Activated CD4-positive, alpha-beta T cell treated with anti-CD3 and anti-CD28 coated beads, Interleukin-2, amount 10 ng/mL, durations not matched to agents 7 days and 5 days (primary cell): ENCODE measurements around the gene KIAA1614. TPM values are rescaled to one million over a fixed set of nuclear protein-coding genes. Genes with fewer than 3 reads are reported as not detected.

Experiments used
- CTCF ChIA-PET: fragments of 350-600 bp; sonication (Branson Sonifier 250); formaldehyde crosslinking; loops from one replicate; lab custom pipeline; 2021; ENCODE audit warnings: antibody characterized with exemption; lab: Charles Lee
- POLR2A ChIA-PET: fragments of 350-600 bp; sonication (Branson Sonifier 250); formaldehyde crosslinking; loops from one replicate; lab custom pipeline; 2021; ENCODE audit warnings: antibody characterized with exemption; lab: Charles Lee
- DNase-seq: peaks from one replicate; pipeline ENCODE4 v3.0.0-alpha.2; 2020
- H3K27ac Mint-ChIP-seq: one replicate; pipeline ENCODE4 v1.8.0; 2021; ENCODE audit warnings: mild to moderate bottlenecking, moderate library complexity, mixed read lengths
- H3K27me3 Mint-ChIP-seq: one replicate; pipeline ENCODE4 v1.8.0; 2021; ENCODE audit warnings: mixed read lengths
- H3K36me3 Mint-ChIP-seq: one replicate; pipeline ENCODE4 v1.8.0; 2021; ENCODE audit warnings: low read depth, mixed read lengths
- H3K4me1 Mint-ChIP-seq: one replicate; pipeline ENCODE4 v1.8.0; 2021; ENCODE audit warnings: mixed read lengths
- H3K4me3 Mint-ChIP-seq: one replicate; pipeline ENCODE4 v1.8.0; 2021; ENCODE audit warnings: mild to moderate bottlenecking, moderate library complexity, mixed read lengths
- H3K9me3 Mint-ChIP-seq: one replicate; pipeline ENCODE4 v1.8.0; 2021; ENCODE audit warnings: mixed read lengths
- total RNA-seq, 2 experiments: library from RNA; stranded (reverse); gene quantifications; one replicate each; pipeline ENCODE4 v1.2.3, GENCODE V29; 2021

Gene KIAA1614
- total RNA-seq, 2 experiments from 2014 or later, result 0.22 to 0.33 TPM

DNA sequence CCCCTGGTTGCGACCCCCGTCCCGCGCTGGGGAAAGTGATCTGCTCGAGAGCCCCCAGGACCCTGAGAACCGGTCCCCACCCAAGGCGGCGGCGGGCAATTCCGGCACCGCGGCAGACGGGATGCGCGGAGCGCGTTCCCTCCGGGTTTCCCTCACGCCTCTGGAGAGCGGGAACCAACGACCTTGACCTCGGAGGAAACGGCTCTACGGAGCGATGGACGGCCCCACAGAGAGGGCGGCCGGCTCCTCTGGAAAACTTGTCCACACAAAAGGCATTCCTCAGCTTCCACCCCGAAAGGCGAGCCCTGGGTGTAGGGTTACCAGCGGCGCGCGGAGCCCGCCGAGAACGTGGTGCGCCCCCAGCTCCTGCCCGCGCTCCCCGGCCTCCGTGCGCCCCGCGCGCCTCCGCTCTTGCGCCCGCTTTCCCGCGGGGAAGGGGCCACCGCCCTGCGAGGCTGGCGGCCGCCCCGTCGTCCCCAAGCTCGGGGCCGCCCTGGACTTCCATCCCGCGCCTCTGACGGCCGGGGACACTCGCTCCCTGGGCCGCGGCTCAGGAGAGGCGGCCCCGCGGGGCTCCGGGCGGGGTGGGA, 391 bp upstream of the KIAA1614 start:
- peaks cover 35% of the 10 kb centered on the region for H3K27me3 Mint-ChIP-seq
- no peaks in the 10 kb centered on the region for H3K36me3 Mint-ChIP-seq
- peak overlapping the region; percentile 54 for H3K4me3 Mint-ChIP-seq
- no peaks in the 10 kb centered on the region for H3K9me3 Mint-ChIP-seq
- ChIA-PET CTCF (interaction anchor here (1.1 kb wide), 2 partner anchors 13 to 396 kb away, joined by 3 to 5 read pairs; no protein-coding TSS in a partner anchor), POLR2A (no interaction called here)
- no peak overlapping the region for H3K27ac Mint-ChIP-seq
- no peak for DNase-seq
- peaks cover 15% of the 10 kb centered on the region for H3K4me1 Mint-ChIP-seq

DNA sequence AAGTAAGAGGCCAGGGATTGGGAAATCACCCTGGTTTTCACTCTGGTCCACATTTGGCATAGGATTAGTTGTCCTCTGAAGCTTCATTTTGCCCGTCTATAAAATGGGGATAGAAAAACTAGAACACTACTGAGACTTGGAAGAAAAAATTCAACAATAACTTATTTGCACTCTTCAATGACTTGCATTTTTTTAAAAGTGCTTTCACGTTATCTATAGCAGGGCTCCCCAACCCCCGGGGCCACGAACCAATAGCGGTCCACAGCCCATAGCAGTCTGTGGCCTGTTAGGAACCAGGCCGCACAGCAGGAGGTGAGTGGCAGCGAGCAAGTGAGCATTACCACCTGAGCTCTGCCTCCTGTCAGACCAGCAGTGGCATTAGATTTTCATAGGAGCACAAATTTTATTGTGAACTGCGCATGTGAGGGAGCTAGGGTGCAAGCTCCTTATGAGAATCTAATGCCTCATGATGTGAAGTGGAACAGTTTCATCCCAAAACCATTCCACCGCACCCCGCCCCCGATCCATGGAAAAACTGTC, 2.8 kb downstream of the KIAA1614 start:
- H3K9me3 Mint-ChIP-seq, result no peaks in the 10 kb centered on the region
- no peak overlapping the region for H3K4me3 Mint-ChIP-seq
- H3K4me1 Mint-ChIP-seq, result peaks cover 9% of the 10 kb centered on the region
- CTCF ChIA-PET, result interaction anchor here (0.9 to 1.6 kb wide), 3 partner anchors 7 to 400 kb away, joined by 3 to 4 read pairs (median 3); no protein-coding TSS in a partner anchor
- no peak overlapping the region for H3K27ac Mint-ChIP-seq
- no peaks in the 10 kb centered on the region for H3K36me3 Mint-ChIP-seq
- DNase-seq, result no peak
- H3K27me3 Mint-ChIP-seq, result peaks cover 27% of the 10 kb centered on the region
- POLR2A ChIA-PET, result no interaction called here

GRCh38 chr1:180916012-180916770, 3.5 kb downstream of the KIAA1614 start:
- ChIA-PET CTCF (interaction anchor here (0.6 to 1.5 kb wide), 2 partner anchors 226 to 401 kb away, joined by 3 to 5 read pairs; no protein-coding TSS in a partner anchor), POLR2A (no interaction called here)
- peaks cover 23% of the 10 kb centered on the region for H3K27me3 Mint-ChIP-seq
- H3K9me3 Mint-ChIP-seq, result no peaks in the 10 kb centered on the region
- no peak for DNase-seq
- no peaks in the 10 kb centered on the region for H3K36me3 Mint-ChIP-seq
- no peak overlapping the region for H3K27ac Mint-ChIP-seq
- H3K4me1 Mint-ChIP-seq, result peaks cover 9% of the 10 kb centered on the region
- H3K4me3 Mint-ChIP-seq, result no peak overlapping the region

DNA sequence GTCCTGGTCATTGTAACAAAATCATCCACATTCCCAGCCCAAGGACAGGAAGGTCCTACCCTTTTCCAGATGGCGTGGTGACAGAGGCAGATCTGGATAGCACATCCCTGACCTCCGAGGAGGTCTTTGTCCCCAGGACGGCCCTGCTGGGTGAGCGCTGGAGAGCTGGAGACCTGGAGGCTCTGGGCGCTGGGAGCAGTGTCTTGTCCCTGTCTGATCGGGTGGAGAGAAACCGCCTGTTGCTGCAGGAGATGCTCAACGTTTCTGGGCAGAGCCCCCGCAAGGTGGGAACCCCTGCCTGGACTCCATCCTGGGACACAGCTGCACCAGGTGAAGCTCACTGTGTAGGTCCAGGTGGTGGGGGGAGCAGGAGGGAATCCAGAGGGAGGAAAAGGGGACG, 4.1 kb downstream of the KIAA1614 start:
- H3K27me3 Mint-ChIP-seq, result peaks cover 17% of the 10 kb centered on the region
- no peaks in the 10 kb centered on the region for H3K9me3 Mint-ChIP-seq
- H3K4me1 Mint-ChIP-seq, result peaks cover 7% of the 10 kb centered on the region
- no peak overlapping the region for H3K27ac Mint-ChIP-seq
- DNase-seq, result no peak
- POLR2A ChIA-PET, result no interaction called here
- no peak overlapping the region for H3K4me3 Mint-ChIP-seq
- H3K36me3 Mint-ChIP-seq, result no peaks in the 10 kb centered on the region
- CTCF ChIA-PET, result interaction anchor here (0.6 kb wide), 1 partner anchor 227 kb away, joined by 5 read pairs; no protein-coding TSS in a partner anchor

GRCh38 chr1:180917306-180918065, 4.8 kb downstream of the KIAA1614 start:
- ChIA-PET POLR2A (no interaction called here), CTCF (no interaction called here)
- no peaks in the 10 kb centered on the region for H3K36me3 Mint-ChIP-seq
- no peak for DNase-seq
- H3K4me1 Mint-ChIP-seq, result peaks cover 3% of the 10 kb centered on the region
- no peaks in the 10 kb centered on the region for H3K9me3 Mint-ChIP-seq
- no peak overlapping the region for H3K4me3 Mint-ChIP-seq
- H3K27ac Mint-ChIP-seq, result no peak overlapping the region
- H3K27me3 Mint-ChIP-seq, result peaks cover 12% of the 10 kb centered on the region

DNA sequence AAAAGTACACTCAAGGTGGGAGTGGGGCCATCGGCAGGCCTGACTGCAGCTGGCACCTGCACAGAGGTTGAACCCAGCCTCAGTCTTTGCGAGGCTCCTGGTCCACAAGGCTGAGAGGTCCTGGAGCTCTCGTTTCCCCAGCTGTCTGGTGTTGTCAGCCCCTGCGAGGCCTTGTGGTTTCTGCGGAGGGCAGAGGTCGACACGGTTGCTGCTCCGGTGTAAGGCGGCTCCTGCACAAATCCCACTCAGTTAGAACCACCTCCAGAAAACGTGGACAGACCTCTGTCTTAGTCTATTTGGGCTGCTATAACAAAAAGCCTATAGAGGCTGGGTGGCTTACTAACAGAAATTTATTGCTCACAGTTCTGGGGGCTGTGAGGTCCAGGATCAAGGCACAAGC, 5.8 kb downstream of the KIAA1614 start:
- Mint-ChIP-seq H3K4me1 (peaks cover 1% of the 10 kb centered on the region), H3K27me3 (peaks cover 9% of the 10 kb centered on the region), H3K9me3 (no peaks in the 10 kb centered on the region), H3K36me3 (no peaks in the 10 kb centered on the region), H3K27ac (no peak overlapping the region), H3K4me3 (no peak overlapping the region)
- ChIA-PET CTCF (no interaction called here), POLR2A (no interaction called here)
- DNase-seq, result no peak

GRCh38 chr1:180919183-180919700, 6.5 kb downstream of the KIAA1614 start:
- Mint-ChIP-seq H3K4me3 (no peak overlapping the region), H3K36me3 (no peaks in the 10 kb centered on the region), H3K27me3 (peaks cover 4% of the 10 kb centered on the region), H3K27ac (no peak overlapping the region), H3K4me1 (no peaks in the 10 kb centered on the region), H3K9me3 (no peaks in the 10 kb centered on the region)
- no peak for DNase-seq
- POLR2A ChIA-PET, result no interaction called here
- CTCF ChIA-PET, result no interaction called here

DNA sequence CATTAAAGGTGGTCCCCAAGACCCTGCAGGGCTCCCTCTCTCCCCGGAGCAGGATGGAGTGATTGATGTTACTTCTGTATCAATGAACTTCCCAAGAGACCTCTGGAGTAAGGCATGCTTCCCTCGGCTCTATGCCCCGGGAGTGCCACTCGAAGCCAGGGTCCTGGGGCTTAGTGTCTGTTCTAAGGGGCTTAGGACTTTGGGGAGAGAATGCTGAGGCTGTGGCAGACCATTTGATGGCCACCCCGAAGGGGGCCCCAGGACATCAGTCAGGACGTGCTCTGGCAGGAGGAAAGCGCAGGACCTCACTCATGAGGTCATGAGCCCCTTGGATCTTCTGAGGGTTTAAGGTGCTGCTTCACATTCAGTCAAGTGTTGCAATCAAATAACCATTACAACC, 7.5 kb downstream of the KIAA1614 start:
- ChIA-PET POLR2A (no interaction called here), CTCF (interaction anchor here (1.1 kb wide), 1 partner anchor 402 kb away, joined by 4 read pairs; no protein-coding TSS in a partner anchor)
- no peak overlapping the region for H3K4me3 Mint-ChIP-seq
- H3K9me3 Mint-ChIP-seq, result no peaks in the 10 kb centered on the region
- no peak for DNase-seq
- no peaks in the 10 kb centered on the region for H3K36me3 Mint-ChIP-seq
- H3K4me1 Mint-ChIP-seq, result no peaks in the 10 kb centered on the region
- no peak overlapping the region for H3K27ac Mint-ChIP-seq
- peaks cover 4% of the 10 kb centered on the region for H3K27me3 Mint-ChIP-seq

GRCh38 chr1:180920702-180921101, 8.0 kb downstream of the KIAA1614 start:
- no peak for DNase-seq
- no peak overlapping the region for H3K27ac Mint-ChIP-seq
- no peaks in the 10 kb centered on the region for H3K36me3 Mint-ChIP-seq
- peaks cover 4% of the 10 kb centered on the region for H3K27me3 Mint-ChIP-seq
- no peaks in the 10 kb centered on the region for H3K9me3 Mint-ChIP-seq
- no peak overlapping the region for H3K4me3 Mint-ChIP-seq
- POLR2A ChIA-PET, result no interaction called here
- no peaks in the 10 kb centered on the region for H3K4me1 Mint-ChIP-seq
- CTCF ChIA-PET, result interaction anchor here (1.1 kb wide), 1 partner anchor 403 kb away, joined by 4 read pairs; no protein-coding TSS in a partner anchor

DNA sequence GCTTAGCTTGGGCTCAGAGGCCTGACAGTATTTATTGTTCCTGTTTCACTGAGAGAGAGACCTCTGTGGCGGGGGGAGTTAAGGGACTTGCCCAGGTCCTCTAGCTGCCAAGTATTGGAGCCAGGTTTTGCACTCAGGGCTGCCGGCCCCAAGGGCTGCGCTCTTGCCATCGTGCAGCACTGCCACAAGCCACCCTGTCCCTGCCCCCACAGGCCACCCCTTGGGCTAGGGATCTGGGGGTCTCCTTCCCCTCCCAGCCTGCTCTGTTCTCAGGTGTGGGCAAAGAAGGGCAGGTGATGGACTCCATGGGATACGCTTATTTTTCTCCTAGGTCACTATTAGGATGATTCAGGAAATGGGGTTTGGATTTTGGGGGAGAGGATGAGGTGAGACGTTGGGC, 8.7 kb downstream of the KIAA1614 start:
- H3K36me3 Mint-ChIP-seq, result no peaks in the 10 kb centered on the region
- CTCF ChIA-PET, result interaction anchor here (1.1 kb wide), 1 partner anchor 403 kb away, joined by 4 read pairs; no protein-coding TSS in a partner anchor
- H3K9me3 Mint-ChIP-seq, result no peaks in the 10 kb centered on the region
- H3K27ac Mint-ChIP-seq, result no peak overlapping the region
- H3K4me1 Mint-ChIP-seq, result no peaks in the 10 kb centered on the region
- DNase-seq, result no peak
- H3K4me3 Mint-ChIP-seq, result no peak overlapping the region
- H3K27me3 Mint-ChIP-seq, result peaks cover 4% of the 10 kb centered on the region
- POLR2A ChIA-PET, result no interaction called here

DNA sequence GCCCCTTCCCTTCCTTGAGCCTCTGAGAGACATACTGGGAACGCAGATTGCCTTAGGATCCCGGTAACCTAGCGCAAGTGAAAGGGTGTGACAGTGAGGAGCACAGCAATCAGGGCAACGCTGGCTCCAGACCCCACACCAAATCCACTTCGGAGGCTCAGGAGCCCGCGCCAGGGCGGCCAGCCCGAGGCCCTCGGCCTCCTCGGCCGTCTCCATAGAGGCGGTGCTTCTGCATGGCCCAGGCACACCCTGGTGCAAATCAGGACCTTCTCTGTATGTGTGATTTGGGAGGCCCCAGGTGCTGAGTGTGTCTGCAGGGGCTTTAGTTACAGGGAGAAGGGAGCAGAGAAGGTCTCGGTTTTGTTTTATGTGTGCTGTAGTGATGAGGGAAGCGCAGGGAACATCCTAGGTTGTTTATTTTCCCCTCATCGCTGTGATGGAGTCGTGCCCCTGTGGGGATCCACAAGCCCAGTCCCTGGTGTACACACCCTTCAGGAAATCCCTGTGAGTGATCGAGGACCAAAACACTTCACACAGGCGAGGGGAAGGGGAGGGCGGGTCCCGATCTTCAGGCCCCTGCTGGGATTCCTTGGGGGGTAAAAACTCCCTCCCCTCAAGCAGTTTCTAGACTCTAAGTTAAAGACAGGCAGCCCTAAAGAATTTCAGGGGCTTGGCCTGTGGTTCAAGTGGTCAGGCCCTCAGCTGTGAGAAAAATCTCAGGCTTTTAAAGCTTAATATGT, 9.4 kb downstream of the KIAA1614 start:
- no peak for DNase-seq
- Mint-ChIP-seq H3K36me3 (no peaks in the 10 kb centered on the region), H3K27ac (no peak overlapping the region), H3K4me1 (no peaks in the 10 kb centered on the region), H3K4me3 (no peak overlapping the region), H3K9me3 (no peaks in the 10 kb centered on the region), H3K27me3 (peaks cover 4% of the 10 kb centered on the region)
- ChIA-PET CTCF (interaction anchor here (1.4 kb wide), 1 partner anchor 8 kb away, joined by 3 read pairs; no protein-coding TSS in a partner anchor), POLR2A (no interaction called here)

- Mint-ChIP-seq H3K4me1 (no peaks in the 10 kb centered on the region), H3K4me3 (no peak overlapping the region), H3K36me3 (no peaks in the 10 kb centered on the region), H3K27ac (no peak overlapping the region), H3K9me3 (no peaks in the 10 kb centered on the region), H3K27me3 (peaks cover 4% of the 10 kb centered on the region)
- ChIA-PET CTCF (interaction anchor here (1.4 kb wide), 1 partner anchor 8 kb away, joined by 3 read pairs; no protein-coding TSS in a partner anchor), POLR2A (no interaction called here)
- DNase-seq, result no peak
These were observed 9.9 kb downstream of the KIAA1614 start for GRCh38 chr1:180922631-180923015.
